ENCODE data around the gene ROPN1L. TPM values are rescaled to one million over a fixed set of nuclear protein-coding genes. Genes with fewer than 3 reads are reported as not detected.

ROPN1L gene
- total RNA-seq, 3 donors from 2014 or later (not counting 1 experiment from before 2014, with no cell fraction given) = 1.2 to 5.2 (median 4.3) TPM

DNA sequence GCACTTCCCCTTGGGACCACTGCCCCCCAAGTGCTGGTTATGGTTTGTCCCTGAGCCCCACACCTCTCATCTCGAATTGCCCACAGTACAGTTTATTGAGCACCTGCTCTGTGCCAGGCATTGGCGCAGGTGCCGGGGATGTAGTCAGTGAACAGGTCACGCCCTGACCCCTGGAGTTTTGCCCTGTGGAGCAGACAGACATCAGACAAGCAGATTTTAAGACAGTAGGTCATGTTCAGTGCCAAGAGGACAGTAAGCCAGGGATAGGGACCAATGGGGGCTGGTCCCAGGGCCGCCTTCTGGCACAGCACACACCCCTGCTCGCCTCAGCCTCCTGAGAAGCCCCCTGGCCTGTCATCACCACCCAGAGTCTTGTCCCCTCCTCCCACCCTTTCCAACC, 21.9 kb downstream of the ROPN1L start:
- H3K4me1 ChIP-seq (ENCODE audit: control insufficient read depth, insufficient read depth, low read length) = no peaks in the 10 kb centered on the region
- Mint-ChIP-seq H3K4me1 (no peaks in the 10 kb centered on the region), H3K27me3 (ENCODE audit: low read depth in 2 of 2) (no peaks in the 10 kb centered on the region), H3K4me3 (no peak overlapping the region), H3K27ac (no peak overlapping the region), H3K36me3 (no peaks in the 10 kb centered on the region), H3K9me3 (no peaks in the 10 kb centered on the region)
- intact Hi-C loops (cut with micrococcal nuclease) = no loop called here
- DNase-seq (no peak), ATAC-seq (no peak)
- no peak overlapping the region for H3K4me3 ChIP-seq (ENCODE audit: low read length)
- H3K9me3 ChIP-seq (ENCODE audit: control insufficient read depth, insufficient read depth, low read length) = no peaks in the 10 kb centered on the region
- 91% methylated on average over 6 of the region's 6 CpGs for WGBS (ENCODE audit: insufficient coverage)
- no peak overlapping the region for H3K27ac ChIP-seq (ENCODE audit: low read length)
- TF ChIP-seq, protein P1, sequence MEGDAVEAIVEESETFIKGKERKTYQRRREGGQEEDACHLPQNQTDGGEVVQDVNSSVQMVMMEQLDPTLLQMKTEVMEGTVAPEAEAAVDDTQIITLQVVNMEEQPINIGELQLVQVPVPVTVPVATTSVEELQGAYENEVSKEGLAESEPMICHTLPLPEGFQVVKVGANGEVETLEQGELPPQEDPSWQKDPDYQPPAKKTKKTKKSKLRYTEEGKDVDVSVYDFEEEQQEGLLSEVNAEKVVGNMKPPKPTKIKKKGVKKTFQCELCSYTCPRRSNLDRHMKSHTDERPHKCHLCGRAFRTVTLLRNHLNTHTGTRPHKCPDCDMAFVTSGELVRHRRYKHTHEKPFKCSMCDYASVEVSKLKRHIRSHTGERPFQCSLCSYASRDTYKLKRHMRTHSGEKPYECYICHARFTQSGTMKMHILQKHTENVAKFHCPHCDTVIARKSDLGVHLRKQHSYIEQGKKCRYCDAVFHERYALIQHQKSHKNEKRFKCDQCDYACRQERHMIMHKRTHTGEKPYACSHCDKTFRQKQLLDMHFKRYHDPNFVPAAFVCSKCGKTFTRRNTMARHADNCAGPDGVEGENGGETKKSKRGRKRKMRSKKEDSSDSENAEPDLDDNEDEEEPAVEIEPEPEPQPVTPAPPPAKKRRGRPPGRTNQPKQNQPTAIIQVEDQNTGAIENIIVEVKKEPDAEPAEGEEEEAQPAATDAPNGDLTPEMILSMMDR (IDR thresholded peaks at IDR 0.05) = no peak
- H3K27me3 ChIP-seq (ENCODE audit: control insufficient read depth, insufficient read depth, low read length) = no peaks in the 10 kb centered on the region
- H3K36me3 ChIP-seq (ENCODE audit: control insufficient read depth, insufficient read depth, low read length) = no peaks in the 10 kb centered on the region

GRCh38 chr5:10464173-10464572, 22.5 kb downstream of the ROPN1L start:
- Histone ChIP-seq H3K4me1 (ENCODE audit: control insufficient read depth, insufficient read depth, low read length) (no peaks in the 10 kb centered on the region), H3K27me3 (ENCODE audit: control insufficient read depth, insufficient read depth, low read length) (no peaks in the 10 kb centered on the region), H3K36me3 (ENCODE audit: control insufficient read depth, insufficient read depth, low read length) (no peaks in the 10 kb centered on the region), H3K27ac (ENCODE audit: low read length) (no peak overlapping the region), H3K4me3 (ENCODE audit: low read length) (no peak overlapping the region), H3K9me3 (ENCODE audit: control insufficient read depth, insufficient read depth, low read length) (no peaks in the 10 kb centered on the region)
- no peaks in the 10 kb centered on the region for H3K9me3 Mint-ChIP-seq
- H3K27ac Mint-ChIP-seq = no peak overlapping the region
- DNase-seq (no peak), ATAC-seq (no peak)
- H3K27me3 Mint-ChIP-seq (ENCODE audit: low read depth in 2 of 2) = no peaks in the 10 kb centered on the region
- no peaks in the 10 kb centered on the region for H3K36me3 Mint-ChIP-seq
- H3K4me1 Mint-ChIP-seq = no peaks in the 10 kb centered on the region
- WGBS (ENCODE audit: insufficient coverage) = 95% methylated on average over 11 of the region's 11 CpGs
- intact Hi-C loops (cut with micrococcal nuclease) = no loop called here
- no peak overlapping the region for H3K4me3 Mint-ChIP-seq
- TF ChIP-seq, protein P1 (IDR thresholded peaks at IDR 0.05) = no peak

GRCh38 chr5:10465726-10466125, 24.0 kb downstream of the ROPN1L start:
- ATAC-seq = no peak
- no peaks in the 10 kb centered on the region for H3K36me3 Mint-ChIP-seq

More at GRCh38 chr5:10465726-10466125, 24.0 kb downstream of the ROPN1L start:
- Histone ChIP-seq H3K27me3 (ENCODE audit: control insufficient read depth, insufficient read depth, low read length) (no peaks in the 10 kb centered on the region), H3K36me3 (ENCODE audit: control insufficient read depth, insufficient read depth, low read length) (no peaks in the 10 kb centered on the region), H3K4me3 (ENCODE audit: low read length) (no peak overlapping the region), H3K27ac (ENCODE audit: low read length) (no peak overlapping the region), H3K4me1 (ENCODE audit: control insufficient read depth, insufficient read depth, low read length) (no peaks in the 10 kb centered on the region), H3K9me3 (ENCODE audit: control insufficient read depth, insufficient read depth, low read length) (no peaks in the 10 kb centered on the region)
- Mint-ChIP-seq H3K4me3 (no peak overlapping the region), H3K9me3 (no peaks in the 10 kb centered on the region), H3K4me1 (no peaks in the 10 kb centered on the region), H3K27ac (no peak overlapping the region), H3K27me3 (ENCODE audit: low read depth in 2 of 2) (no peaks in the 10 kb centered on the region)
- intact Hi-C loops (cut with micrococcal nuclease) = no loop called here
- TF ChIP-seq, protein P1 (IDR thresholded peaks at IDR 0.05) = no peak
- DNase-seq = no peak
- WGBS (ENCODE audit: insufficient coverage) = 95% methylated on average over 10 of the region's 10 CpGs

Measured in natural killer cell (primary cell).